Fibroblast of lung (primary cell): ENCODE results near the gene PDXK.

Experiments
- EZH2 ChIP-seq: IDR thresholded peaks from 2 replicates; pipeline ENCODE4 v1.5.1; 2012; ENCODE audit warnings: low read length, control low read depth, mild to moderate bottlenecking; ENCODE audit errors: missing control alignments
- TF ChIP-seq, protein P1 (sequence below), 2 donors: IDR thresholded peaks in 1 of 2; conservative IDR thresholded peaks in 1 of 2; 1 replicate in 1 of 2; 2 replicates in 1 of 2; pipeline ENCODE4 v1.5.1; 2011 to 2012; ENCODE audit warnings: low read length in 2 of 2, control low read depth in 1 of 2, inconsistent platforms in 1 of 2, low read depth in 1 of 2, mild to moderate bottlenecking in 1 of 2

DNA sequence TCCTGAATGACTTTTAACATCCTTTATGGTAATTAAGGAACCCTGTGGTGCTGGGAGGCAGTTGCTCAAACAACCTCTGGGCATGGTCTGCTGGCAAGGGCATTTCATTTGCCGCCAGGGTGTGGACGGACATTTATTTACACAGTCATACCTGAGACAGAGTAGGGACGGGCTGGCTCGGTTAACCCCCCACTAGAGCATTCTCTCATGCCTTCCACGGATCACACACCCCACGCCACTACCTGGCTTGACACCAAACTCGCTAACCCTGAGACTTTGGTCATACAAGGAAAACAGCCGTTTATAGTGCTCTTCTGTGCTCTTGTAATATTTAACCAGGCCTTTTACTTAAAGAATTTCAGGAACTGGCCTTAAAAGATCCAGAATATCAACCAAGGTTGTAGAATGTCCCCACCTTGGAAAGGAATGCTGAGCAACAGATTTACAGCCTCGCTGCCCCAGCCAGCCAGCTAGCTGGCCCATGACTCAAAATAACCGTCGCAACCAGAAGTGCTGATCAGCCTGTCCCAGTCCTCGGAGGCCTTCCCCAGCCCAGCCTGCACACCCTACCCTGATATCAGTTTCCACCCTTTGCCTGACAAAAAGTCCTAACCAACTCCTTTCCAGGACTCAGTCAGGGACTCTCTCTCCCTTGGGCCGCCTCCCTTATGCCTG is 6.5 kb upstream of the PDXK start:
- TF ChIP-seq EZH2 = no peak
- TF ChIP-seq, protein P1, sequence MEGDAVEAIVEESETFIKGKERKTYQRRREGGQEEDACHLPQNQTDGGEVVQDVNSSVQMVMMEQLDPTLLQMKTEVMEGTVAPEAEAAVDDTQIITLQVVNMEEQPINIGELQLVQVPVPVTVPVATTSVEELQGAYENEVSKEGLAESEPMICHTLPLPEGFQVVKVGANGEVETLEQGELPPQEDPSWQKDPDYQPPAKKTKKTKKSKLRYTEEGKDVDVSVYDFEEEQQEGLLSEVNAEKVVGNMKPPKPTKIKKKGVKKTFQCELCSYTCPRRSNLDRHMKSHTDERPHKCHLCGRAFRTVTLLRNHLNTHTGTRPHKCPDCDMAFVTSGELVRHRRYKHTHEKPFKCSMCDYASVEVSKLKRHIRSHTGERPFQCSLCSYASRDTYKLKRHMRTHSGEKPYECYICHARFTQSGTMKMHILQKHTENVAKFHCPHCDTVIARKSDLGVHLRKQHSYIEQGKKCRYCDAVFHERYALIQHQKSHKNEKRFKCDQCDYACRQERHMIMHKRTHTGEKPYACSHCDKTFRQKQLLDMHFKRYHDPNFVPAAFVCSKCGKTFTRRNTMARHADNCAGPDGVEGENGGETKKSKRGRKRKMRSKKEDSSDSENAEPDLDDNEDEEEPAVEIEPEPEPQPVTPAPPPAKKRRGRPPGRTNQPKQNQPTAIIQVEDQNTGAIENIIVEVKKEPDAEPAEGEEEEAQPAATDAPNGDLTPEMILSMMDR (conservative IDR thresholded peaks at IDR 0.05 in 1 of 2, IDR thresholded peaks at IDR 0.05 in 1 of 2; ENCODE audit: low read depth in 1 of 2, low read length in 2 of 2) = no peak
